ENCODE data around the gene FCHSD2. TPM values are rescaled to one million over a fixed set of nuclear protein-coding genes. Genes with fewer than 3 reads are reported as not detected.
"Not testable (repeated sequence)": the region's sequence is repeated elsewhere in the genome, so short reads cannot be mapped to it uniquely, and the experiment has no call there.

The FCHSD2 gene
- polyA plus RNA-seq, 2 of the 4 experiments (the other 2 are of a cell fraction): 10.5 to 19.0 TPM

DNA sequence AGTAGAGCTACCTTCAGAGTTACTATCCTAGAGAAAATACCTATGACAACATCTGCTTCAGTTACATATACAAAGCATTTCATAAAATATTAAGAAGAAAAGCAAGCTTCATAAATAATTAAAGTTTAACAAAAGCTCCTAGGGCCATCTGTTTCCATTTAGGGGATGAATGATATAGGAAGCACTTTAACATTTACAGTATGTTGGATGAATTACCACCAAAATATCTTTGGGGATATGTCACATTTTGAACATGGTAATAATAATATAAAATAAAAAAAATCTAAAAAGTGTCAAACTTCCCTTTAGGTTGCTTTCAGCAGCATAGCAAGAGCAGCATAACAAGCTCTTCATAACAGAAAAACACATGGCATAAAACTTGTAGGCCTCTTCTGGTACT is 223.3 kb downstream of the FCHSD2 start:
- TF ChIP-seq HDAC2 (IDR thresholded peaks at IDR 0.05) (no peak), POLR2AphosphoS2 (conservative IDR thresholded peaks at IDR 0.05; ENCODE audit: low read length) (no peak), RAD21 (conservative IDR thresholded peaks at IDR 0.05 in 1 of 2, IDR thresholded peaks at IDR 0.05 in 1 of 2) (no peak), FOSB (CRISPR knock-in tag; IDR thresholded peaks at IDR 0.05) (no peak), CEBPB (IDR thresholded peaks at IDR 0.05) (no peak), CBX8 (IDR thresholded peaks at IDR 0.05) (no peak), JUN (IDR thresholded peaks at IDR 0.05) (no peak), BHLHE40 (IDR thresholded peaks at IDR 0.05; ENCODE audit: low read depth, low read length) (no peak), EHMT2 (IDR thresholded peaks at IDR 0.05; ENCODE audit: low read depth) (no peak), PHF8 (IDR thresholded peaks at IDR 0.05; ENCODE audit: borderline replicate concordance, low read depth) (no peak), HEYL (CRISPR knock-in tag; IDR thresholded peaks at IDR 0.05) (no peak), ZC3H11A (IDR thresholded peaks at IDR 0.05) (no peak)
- TF ChIP-seq, protein P1, sequence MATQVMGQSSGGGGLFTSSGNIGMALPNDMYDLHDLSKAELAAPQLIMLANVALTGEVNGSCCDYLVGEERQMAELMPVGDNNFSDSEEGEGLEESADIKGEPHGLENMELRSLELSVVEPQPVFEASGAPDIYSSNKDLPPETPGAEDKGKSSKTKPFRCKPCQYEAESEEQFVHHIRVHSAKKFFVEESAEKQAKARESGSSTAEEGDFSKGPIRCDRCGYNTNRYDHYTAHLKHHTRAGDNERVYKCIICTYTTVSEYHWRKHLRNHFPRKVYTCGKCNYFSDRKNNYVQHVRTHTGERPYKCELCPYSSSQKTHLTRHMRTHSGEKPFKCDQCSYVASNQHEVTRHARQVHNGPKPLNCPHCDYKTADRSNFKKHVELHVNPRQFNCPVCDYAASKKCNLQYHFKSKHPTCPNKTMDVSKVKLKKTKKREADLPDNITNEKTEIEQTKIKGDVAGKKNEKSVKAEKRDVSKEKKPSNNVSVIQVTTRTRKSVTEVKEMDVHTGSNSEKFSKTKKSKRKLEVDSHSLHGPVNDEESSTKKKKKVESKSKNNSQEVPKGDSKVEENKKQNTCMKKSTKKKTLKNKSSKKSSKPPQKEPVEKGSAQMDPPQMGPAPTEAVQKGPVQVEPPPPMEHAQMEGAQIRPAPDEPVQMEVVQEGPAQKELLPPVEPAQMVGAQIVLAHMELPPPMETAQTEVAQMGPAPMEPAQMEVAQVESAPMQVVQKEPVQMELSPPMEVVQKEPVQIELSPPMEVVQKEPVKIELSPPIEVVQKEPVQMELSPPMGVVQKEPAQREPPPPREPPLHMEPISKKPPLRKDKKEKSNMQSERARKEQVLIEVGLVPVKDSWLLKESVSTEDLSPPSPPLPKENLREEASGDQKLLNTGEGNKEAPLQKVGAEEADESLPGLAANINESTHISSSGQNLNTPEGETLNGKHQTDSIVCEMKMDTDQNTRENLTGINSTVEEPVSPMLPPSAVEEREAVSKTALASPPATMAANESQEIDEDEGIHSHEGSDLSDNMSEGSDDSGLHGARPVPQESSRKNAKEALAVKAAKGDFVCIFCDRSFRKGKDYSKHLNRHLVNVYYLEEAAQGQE (IDR thresholded peaks at IDR 0.05): no peak
- TF ChIP-seq, protein P2, sequence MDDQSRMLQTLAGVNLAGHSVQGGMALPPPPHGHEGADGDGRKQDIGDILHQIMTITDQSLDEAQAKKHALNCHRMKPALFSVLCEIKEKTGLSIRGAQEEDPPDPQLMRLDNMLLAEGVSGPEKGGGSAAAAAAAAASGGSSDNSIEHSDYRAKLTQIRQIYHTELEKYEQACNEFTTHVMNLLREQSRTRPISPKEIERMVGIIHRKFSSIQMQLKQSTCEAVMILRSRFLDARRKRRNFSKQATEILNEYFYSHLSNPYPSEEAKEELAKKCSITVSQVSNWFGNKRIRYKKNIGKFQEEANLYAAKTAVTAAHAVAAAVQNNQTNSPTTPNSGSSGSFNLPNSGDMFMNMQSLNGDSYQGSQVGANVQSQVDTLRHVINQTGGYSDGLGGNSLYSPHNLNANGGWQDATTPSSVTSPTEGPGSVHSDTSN (IDR thresholded peaks at IDR 0.05): no peak
- TF ChIP-seq, protein P3, sequence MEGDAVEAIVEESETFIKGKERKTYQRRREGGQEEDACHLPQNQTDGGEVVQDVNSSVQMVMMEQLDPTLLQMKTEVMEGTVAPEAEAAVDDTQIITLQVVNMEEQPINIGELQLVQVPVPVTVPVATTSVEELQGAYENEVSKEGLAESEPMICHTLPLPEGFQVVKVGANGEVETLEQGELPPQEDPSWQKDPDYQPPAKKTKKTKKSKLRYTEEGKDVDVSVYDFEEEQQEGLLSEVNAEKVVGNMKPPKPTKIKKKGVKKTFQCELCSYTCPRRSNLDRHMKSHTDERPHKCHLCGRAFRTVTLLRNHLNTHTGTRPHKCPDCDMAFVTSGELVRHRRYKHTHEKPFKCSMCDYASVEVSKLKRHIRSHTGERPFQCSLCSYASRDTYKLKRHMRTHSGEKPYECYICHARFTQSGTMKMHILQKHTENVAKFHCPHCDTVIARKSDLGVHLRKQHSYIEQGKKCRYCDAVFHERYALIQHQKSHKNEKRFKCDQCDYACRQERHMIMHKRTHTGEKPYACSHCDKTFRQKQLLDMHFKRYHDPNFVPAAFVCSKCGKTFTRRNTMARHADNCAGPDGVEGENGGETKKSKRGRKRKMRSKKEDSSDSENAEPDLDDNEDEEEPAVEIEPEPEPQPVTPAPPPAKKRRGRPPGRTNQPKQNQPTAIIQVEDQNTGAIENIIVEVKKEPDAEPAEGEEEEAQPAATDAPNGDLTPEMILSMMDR (IDR thresholded peaks at IDR 0.05): no peak
- TF ChIP-seq, protein P4, sequence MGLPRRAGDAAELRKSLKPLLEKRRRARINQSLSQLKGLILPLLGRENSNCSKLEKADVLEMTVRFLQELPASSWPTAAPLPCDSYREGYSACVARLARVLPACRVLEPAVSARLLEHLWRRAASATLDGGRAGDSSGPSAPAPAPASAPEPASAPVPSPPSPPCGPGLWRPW (IDR thresholded peaks at IDR 0.05): no peak
- DNase-seq (ENCODE audit: low read depth in 1 of 2, low spot score in 1 of 2) (no peak), FAIRE-seq (no peak), ATAC-seq (no peak)
- POLR2A ChIA-PET: no interaction called here
- H3K4me1 ChIP-seq: no peaks in the 10 kb centered on the region
- H3K9me3 ChIP-seq: no peaks in the 10 kb centered on the region
- CTCF ChIA-PET: interaction anchor here (1.6 kb wide), 1 partner anchor 9 kb away, joined by 4 read pairs; no protein-coding TSS in a partner anchor
- no peak overlapping the region for H3K27ac ChIP-seq
- no peak overlapping the region for H3K4me2 ChIP-seq
- no peak overlapping the region for H3K4me3 ChIP-seq

DNA sequence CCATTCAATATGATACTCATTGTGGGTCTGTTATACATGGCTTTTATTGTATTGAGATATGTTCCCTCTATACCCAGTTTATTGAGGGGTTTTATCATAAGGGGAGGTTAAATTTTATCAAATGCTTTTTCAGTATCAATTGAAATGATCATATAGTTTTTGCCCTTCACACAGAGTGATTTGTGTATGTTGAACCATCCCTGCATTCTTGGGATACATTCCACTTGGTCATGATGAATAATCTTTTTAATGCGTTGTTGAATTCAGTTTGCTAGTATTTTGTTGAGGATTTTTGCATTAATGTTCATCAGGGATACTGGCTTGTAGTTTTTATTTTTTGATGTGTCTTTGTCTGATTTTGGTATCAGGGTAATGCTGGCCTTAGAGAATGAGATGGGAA is 229.9 kb downstream of the FCHSD2 start:
- H3K27ac ChIP-seq: no peak overlapping the region
- no peak overlapping the region for H3K4me3 ChIP-seq
- peak in 1 of 2 experiments; percentile 16 for DNase-seq (ENCODE audit: low read depth in 1 of 2, low spot score in 1 of 2)
- no peak for FAIRE-seq
- no peak for ATAC-seq
- H3K4me1 ChIP-seq: no peaks in the 10 kb centered on the region
- POLR2A ChIA-PET: no interaction called here
- CTCF ChIA-PET: interaction anchor here (1.3 kb wide), 1 partner anchor 230 kb away, joined by 3 read pairs; the partner anchor contains the start of gene FCHSD2
- no peak overlapping the region for H3K4me2 ChIP-seq
- WGBS (ENCODE audit: missing lambda C conversion rate): 93% methylated on average over 1 of the region's 1 CpG
- H3K9me3 ChIP-seq: peaks cover 23% of the 10 kb centered on the region
- TF ChIP-seq NFE2L2 (conservative IDR thresholded peaks at IDR 0.05; ENCODE audit: low read length) (no peak), TFCP2L1 (CRISPR knock-in tag; IDR thresholded peaks at IDR 0.05) (no peak), CBX8 (IDR thresholded peaks at IDR 0.05) (no peak), HDAC2 (IDR thresholded peaks at IDR 0.05) (no peak)
- TF ChIP-seq, protein P3 (IDR thresholded peaks at IDR 0.05): no peak

DNA sequence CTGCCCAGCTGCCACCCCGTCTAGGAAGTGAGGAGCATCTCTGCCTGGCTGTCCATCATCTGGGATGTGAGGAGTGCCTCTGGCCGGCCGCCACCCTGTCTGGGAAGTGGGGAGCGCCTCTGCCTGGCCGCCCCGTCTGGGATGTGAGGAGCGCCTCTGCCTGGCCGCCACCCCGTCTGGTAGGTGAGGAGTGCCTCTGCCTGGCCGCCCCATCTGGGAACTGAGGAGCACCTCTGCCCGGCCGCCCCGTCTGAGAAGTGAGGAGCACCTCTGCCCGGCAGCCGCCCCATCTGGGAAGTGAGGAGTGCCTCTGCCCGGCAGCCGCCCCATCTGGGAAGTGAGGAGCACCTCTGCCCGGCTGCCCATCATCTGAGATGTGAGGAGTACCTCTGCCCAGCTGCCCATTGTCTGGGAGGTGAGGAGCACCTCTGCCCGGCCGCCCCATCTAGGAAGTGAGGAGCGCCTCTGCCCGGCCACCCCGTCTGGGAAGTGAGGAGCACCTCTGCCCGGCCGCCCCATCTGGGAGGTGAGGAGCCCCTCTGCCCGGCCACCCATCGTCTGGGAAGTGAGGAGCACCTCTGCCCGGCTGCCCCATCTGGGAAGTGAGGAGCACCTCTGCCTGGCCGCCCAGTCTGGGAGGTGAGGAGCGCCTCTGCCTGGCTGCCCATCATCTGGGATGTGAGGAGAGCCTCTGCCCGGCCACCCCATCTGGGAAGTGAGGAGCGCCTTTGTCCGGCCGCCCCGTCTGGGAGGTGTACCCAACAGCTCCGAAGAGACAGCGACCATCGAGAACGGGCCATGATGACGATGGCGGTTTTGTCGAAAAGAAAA is 232.3 kb downstream of the FCHSD2 start:
- H3K4me1 ChIP-seq; FAIRE-seq; H3K4me2 ChIP-seq; POLR2A ChIA-PET; DNase-seq (ENCODE audit: low read depth in 1 of 2, low spot score in 1 of 2); CTCF ChIA-PET; ATAC-seq; H3K27ac ChIP-seq; H3K4me3 ChIP-seq: not testable (repeated sequence)
- peaks cover 30% of the 10 kb centered on the region for H3K9me3 ChIP-seq
- WGBS (ENCODE audit: missing lambda C conversion rate): 89% methylated on average over 13 of the region's 42 CpGs
